Ureter (tissue), 1 donor: Measurements from ENCODE around the gene CENPQ. TPM values are rescaled to one million over a fixed set of nuclear protein-coding genes. Genes with fewer than 3 reads are reported as not detected.

Experiments used
- DNase-seq: peaks from one replicate; pipeline ENCODE4 v3.0.0-alpha.2; 2020; ENCODE audit warnings: low spot score
- total RNA-seq: library from RNA; stranded (reverse); gene quantifications from one replicate; pipeline ENCODE4 v1.2.4, GENCODE V29; 2023
- donor health status: DM: yes; HTN: yes; CAD: no.

Gene CENPQ
- total RNA-seq, 1 donor from 2014 or later: 3.5 TPM

GRCh38 chr6:49504666-49505065 is 41.5 kb downstream of the CENPQ start:
- DNase-seq: no peak

DNA sequence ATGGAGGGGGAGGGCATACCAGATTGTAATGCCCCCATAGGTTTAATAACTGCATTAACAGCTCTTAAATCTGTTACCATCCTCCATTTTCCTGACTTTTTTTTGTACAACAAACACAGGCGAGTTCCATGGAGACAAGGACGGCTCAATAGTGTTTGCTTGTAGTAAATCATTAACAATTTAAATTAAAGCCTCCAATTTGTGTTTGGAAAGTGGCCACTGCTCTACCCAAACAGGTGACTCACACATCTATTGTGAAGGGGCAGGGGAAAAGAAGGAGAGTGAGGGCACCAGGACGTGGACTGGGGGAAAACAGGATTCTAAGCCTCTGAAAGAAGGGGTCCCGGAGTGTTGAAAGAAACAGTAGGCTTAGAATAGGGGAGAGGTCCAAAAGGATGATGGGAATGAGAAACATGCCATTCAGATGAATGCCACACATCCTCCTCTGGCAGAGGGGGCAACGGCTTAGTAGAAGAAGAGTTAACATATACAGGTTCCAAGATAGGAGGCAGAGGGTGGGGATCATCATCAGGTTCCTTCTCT is 43.5 kb downstream of the CENPQ start:
- DNase-seq: no peak

DNA sequence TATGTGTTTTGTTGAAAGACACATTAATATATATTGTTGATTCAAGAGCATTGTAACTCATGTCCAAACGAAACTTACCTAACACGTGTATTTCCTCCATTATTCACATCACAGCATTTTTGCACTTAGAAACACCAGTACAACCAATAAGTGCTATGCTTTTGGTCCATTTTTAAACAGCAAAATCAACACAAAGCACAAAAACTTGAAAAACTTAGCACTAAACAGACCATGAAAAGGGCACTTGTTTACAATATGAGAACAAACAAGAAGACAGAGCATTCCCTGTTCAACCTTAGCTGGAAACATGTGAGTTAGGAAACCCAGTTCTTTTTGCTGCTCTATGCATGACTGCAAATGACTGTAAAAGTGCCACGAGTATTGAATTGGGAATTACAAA is 46.2 kb downstream of the CENPQ start:
- no peak for DNase-seq

GRCh38 chr6:49513153-49513989 is 50.2 kb downstream of the CENPQ start:
- no peak for DNase-seq

DNA sequence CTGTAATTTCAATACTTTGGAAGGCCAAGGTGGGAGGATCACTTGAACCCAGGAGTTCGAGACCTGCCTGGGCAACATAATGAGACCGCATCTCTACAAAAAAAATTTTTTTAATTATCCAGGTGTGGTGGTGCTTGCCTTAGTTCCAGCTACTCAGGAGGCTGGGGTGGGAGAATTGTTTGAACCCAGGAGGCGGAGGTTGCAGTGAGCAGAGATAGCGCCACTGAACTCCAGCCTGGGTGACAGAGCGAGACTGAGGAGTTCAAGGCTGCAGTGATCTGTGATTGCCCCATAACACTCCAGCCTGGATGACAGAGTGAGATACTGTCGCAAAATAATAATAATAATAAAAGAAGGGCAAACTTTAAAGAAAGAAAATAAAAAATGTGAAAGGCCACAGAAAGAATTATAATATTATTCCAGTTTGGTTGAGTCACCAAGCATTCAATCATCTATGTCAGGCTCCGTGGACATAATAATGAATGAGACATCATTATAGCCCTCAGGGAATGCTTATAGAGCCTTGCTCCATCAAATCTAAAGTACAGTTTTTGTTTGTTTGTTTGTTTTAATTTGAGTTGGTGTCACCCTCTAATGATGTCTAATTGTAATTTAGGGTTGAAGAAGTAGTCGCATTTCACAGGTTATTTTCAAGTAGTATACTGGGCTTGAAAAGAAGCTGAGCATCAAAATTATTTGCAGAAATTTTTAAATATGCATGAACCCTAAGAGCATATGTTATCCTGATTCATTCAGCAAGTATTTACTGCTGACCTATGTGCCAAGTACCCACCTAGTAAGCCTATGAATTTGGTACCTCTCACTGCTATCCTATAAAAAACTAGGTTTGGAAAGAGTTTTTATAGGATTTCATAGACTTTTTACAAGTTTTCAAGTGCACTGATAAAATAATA is 51.7 kb downstream of the CENPQ start:
- no peak for DNase-seq

DNA sequence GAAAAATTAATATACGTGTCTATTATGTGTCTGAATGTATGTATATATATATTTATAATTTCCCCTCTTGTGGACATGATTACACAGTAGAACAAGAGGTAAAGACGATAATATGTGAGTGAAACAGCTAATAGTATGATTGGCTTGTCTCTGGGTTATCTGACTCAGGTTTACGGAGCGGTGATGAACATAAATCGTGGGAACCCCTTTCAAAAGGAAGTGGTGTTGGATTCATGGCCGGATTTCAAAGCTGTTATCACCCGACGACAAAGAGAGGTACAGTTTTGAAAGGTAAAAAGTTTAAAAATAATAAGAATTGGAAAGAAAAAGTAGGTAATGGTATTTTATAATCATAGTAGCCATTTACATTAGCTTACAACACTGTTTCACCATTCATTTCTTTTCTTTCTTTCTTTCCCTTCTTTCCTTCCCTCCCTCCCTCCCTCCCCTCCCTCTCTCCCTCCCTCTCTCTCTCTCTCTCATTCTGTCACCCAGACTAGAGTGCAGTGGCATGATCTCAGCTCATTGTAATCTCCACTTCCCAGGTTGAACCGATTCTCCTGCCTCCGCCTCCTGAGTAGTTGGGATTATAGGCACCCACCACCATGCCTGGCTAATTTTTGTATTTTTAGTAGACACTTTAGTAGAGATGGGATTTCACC is 52.4 kb downstream of the CENPQ start:
- DNase-seq: no peak

GRCh38 chr6:49516147-49516505 is 53.0 kb downstream of the CENPQ start:
- DNase-seq: no peak

DNA sequence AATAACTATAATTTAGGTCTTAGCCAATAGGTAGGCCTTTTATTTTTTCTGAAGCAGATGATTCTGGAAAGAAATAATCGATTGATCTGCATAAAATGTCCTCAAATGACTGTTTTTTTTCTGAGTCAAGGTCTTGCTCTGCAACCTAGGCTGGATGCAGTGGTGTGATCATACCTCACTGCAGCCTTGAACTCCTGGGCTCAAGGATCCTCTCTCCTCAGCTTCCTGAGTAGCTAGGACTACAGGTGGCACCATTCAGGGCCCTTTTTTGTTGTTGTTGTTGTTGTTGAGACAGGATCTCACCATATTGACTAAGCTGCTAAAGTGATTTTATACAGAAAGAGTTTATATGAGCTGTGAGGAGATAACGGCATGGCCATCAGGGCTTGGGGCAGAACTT is 54.7 kb downstream of the CENPQ start:
- no peak for DNase-seq

DNA sequence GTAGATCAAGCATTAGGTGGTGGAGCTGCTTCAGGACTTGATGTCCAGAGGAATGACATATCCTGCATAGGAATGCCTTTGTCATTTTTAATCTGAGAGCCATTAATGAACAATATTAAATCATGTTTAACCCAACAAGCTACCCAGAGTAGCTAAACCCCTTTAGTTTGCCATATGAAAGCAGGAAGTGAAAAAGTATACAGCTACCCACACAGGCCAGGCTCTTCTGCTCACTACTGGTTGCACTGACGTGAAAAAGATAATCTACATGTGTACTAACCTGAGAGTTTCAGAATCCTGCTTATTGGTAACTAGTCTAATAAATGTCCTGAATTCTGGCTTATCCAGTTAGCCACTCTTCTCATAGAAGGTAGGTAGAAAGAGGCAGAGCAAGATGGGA is 56.5 kb downstream of the CENPQ start:
- DNase-seq: no peak

DNA sequence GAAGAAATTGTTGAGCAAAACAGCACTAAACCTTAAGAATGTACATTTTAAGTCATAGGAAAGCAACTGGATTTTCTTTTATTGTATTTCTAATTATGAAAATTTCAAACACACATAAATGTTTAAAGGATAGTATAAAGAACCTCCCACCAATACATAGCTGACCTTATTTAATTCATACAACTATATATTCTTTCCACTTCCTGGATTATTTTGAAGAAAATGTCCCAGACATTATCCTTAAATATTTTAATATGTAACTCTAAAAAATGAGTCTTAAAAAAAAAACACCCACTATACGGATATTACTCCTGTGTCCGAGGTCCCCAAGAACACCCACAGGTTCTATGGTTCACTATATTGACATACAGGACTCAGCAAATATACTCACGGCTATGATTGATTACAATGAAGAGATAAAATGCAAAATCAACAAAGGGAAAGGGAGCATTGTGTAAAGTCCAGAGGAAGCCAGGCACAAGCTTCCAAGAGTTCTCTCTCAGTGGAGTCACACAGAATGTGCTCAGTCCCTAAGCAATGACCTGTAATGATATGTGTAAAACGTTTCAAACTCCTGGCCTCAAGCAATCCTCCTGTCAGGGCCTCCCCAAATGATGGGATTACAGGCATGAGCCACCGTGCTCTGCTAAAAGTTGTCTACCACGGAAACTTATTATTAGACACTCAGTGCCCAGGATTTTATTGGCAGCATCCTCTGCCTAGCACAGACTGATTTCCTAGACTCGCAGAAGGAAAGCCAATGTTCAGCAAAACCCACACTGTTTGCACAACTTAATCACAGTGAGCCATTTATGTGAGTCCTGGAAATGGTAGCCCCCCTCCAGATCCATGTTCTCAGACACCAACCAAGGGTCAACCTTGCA is 59.8 kb downstream of the CENPQ start:
- no peak for DNase-seq

DNA sequence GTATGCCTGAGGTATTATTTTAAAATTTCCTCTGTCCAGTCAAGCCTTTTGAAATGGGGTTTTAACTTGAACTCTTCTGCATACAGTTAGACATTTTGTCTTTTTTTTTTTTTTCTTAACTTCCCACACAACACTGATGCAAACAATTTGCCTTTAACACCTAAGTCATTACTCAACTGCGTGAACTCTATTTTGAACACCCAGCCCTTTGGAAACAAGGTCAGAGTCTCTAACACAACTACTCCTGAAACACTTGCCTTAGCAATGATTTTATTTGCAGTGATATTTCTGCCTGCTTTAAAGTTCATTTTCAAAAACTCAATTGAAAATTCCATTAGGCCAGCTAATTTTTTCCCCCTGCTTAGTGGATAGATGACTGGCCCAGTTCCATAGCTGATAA is 60.7 kb downstream of the CENPQ start:
- DNase-seq: no peak

DNA sequence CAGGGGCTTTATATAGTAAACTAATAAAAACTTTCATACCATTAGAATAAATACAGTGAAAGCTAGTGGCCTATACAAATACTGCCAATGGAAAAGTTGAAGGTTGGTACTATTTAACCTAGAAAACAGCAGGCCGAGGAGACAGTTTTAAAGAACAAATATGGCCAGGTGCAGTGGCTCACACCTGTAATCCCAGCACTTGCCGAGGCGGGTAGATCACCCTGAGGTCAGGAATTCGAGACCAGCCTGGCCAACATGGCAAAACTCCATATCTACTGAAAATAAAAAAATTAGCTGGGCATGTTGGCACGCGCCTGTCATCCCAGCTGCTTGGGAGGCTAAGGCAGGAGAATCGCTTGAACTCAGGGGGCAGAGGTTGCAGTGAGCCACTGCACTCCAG is 61.4 kb downstream of the CENPQ start:
- no peak for DNase-seq

DNA sequence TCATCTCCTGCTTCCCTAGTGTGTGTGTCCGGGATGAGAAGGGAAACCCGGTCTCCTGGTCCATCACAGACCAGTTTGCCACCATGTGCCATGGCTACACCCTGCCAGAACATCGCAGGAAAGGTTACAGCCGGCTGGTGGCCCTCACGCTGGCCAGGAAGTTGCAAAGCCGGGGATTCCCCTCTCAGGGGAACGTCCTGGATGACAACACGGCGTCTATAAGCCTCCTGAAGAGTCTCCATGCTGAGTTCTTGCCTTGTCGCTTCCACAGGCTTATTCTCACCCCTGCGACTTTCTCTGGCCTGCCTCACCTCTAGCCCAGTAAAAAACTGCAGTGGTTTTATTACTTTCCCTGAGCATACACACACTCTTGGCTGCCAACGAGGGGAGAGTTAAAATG is 63.4 kb downstream of the CENPQ start:
- no peak for DNase-seq

DNA sequence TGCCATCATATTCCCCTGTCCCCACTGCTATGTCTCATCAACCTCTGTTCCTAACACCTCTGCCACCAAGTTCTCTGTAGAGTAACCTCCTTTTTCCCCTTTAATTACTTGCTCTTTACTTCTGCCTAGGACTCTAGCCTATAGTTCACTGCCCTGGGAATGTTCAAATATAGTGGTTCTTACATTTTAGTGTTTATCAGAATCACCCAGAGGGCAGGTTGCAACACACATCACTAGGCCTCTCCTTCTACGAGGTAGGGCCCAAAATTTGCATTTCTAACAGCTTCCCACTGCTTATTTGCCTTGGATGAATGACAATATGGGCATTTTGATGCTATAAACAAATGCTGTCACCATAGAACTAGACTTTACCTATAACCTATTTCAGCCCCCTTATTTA is 64.2 kb downstream of the CENPQ start:
- no peak for DNase-seq

GRCh38 chr6:49528571-49528970 is 65.4 kb downstream of the CENPQ start:
- no peak for DNase-seq

- DNase-seq: no peak
These were observed 67.1 kb downstream of the CENPQ start for GRCh38 chr6:49530141-49530776.

DNA sequence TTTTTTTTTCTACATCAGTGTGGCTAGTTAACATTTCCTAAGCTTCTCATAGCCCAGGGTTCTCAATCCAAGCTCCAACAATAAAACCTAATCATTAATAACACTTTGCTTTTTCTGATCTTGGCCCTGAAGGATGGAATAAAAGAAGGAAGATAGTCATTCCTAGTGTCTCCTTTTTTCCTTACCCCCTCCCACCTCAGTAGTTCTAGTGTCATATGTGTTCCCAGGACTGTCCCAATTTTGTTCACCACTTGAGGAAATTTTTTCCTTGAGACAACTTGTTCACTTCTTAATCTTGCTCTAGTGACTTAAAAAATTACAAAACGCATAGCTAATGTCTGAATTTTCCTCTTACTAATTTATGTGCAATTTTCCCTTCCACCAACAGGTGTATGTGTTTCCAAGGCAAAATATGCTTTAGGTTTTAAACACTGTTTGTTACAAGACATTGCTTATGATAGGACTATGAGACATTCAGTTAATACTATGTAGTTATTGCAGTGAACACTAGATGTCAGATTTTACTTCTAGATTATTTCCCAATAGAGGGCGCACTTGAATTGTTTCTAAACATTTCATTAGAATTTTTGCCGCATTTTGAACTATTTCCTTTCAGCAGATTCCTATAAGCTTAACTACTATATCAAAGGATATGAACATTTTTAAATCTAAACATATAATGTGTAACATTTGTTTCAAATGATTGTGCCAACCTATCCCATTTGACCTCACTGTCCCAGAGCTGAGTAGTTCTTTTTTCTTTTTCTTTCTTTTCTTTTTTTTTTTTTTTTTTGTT is 68.8 kb downstream of the CENPQ start:
- no peak for DNase-seq

DNA sequence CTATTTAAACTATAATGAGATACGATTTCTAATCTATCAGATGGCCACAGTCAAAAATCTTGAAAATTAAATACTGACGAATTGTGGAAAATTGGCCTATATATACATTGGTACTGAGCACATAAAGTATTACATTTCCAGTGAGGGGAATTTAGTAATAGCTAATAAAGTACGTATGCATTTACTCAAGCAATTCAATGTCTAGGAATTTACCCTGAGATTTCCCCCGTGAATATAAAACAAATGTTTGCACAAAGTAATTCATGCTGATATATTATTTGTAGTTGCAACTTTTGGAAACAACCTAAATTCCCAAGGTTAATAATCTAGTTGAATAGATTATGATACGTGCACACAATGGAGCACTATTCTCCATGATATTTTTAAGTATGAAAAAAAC is 72.6 kb downstream of the CENPQ start:
- DNase-seq: no peak

DNA sequence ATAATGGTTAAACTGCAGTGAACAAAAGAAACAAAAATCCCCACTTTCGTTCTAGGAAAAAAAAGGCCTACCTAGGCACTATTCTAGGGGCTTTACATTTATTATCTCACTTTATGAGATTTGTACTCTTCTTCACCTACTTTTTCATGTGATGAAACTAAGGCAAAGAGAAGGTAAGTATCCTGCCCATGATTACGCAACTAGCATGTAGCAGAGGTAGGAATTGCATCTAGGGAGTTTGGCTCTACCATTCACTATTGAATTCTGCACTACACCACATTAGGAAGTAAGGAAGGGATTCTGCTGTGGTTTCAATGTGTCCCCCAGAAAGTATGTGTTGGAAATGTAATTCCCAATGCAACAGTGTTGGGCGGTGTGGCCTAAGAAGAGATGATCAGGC is 75.9 kb downstream of the CENPQ start:
- no peak for DNase-seq

- DNase-seq: no peak
These were observed 77.4 kb downstream of the CENPQ start for GRCh38 chr6:49540614-49541013.
